Neural progenitor cell (in vitro differentiated cells): ENCODE data around the gene ZNF397. TPM values are rescaled to one million over a fixed set of nuclear protein-coding genes. Genes with fewer than 3 reads are reported as not detected.

Experiments used
- DNase-seq: peaks from one replicate; pipeline ENCODE4 v3.0.0-alpha.2; 2016; ENCODE audit warnings: low spot score
- H2AFZ ChIP-seq: fragments of 200-600 bp; sonication (generic); replicated peaks from 2 replicates; pipeline ENCODE4 v1.6.1; 2016; ENCODE audit warnings: antibody characterized with exemption
- H3F3A ChIP-seq: fragments of 200-600 bp; sonication (generic); 2 replicates; pipeline ENCODE4 v1.6.1; 2016; ENCODE audit warnings: antibody characterized with exemption, low read depth
- H3K27ac ChIP-seq: fragments of 200-600 bp; sonication (generic); 2 replicates; pipeline ENCODE4 v1.5.1; 2016; ENCODE audit warnings: mild to moderate bottlenecking
- H3K27me3 ChIP-seq: fragments of 200-600 bp; sonication (generic); 2 replicates; pipeline ENCODE4 v1.6.1; 2016; ENCODE audit warnings: mild to moderate bottlenecking, moderate library complexity
- H3K36me3 ChIP-seq: fragments of 200-600 bp; sonication (generic); 2 replicates; pipeline ENCODE4 v1.5.1; 2016
- H3K4me1 ChIP-seq: fragments of 200-600 bp; sonication (generic); 2 replicates; pipeline ENCODE4 v1.6.1; 2016; ENCODE audit warnings: mixed run types
- H3K4me2 ChIP-seq: fragments of 200-600 bp; sonication (generic); 2 replicates; pipeline ENCODE4 v1.6.1; 2016
- H3K4me3 ChIP-seq: fragments of 200-600 bp; sonication (generic); 2 replicates; pipeline ENCODE4 v1.5.1; 2016
- H3K79me2 ChIP-seq: fragments of 200-600 bp; sonication (generic); 2 replicates; pipeline ENCODE4 v1.6.1; 2016; ENCODE audit warnings: low read depth
- H3K9ac ChIP-seq: fragments of 200-600 bp; sonication (generic); 2 replicates; pipeline ENCODE4 v1.6.1; 2016
- H3K9me3 ChIP-seq: fragments of 200-600 bp; sonication (generic); 2 replicates; pipeline ENCODE4 v1.5.1; 2016; ENCODE audit warnings: low read depth
- H4K20me1 ChIP-seq: fragments of 200-600 bp; sonication (generic); 2 replicates; pipeline ENCODE4 v1.6.1; 2016; ENCODE audit warnings: low read depth
- H3K27ac Mint-ChIP-seq: 3 replicates; pipeline ENCODE4 v1.8.0; 2021; ENCODE audit warnings: mixed read lengths
- H3K27me3 Mint-ChIP-seq: 2 replicates; pipeline ENCODE4 v1.8.0; 2022; ENCODE audit warnings: low read depth, mild to moderate bottlenecking, inconsistent platforms, moderate library complexity, mixed read lengths; ENCODE audit not compliant: insufficient read depth
- H3K36me3 Mint-ChIP-seq: 3 replicates; pipeline ENCODE4 v1.8.0; 2021; ENCODE audit warnings: mixed read lengths
- H3K4me1 Mint-ChIP-seq: 3 replicates; pipeline ENCODE4 v1.8.0; 2021; ENCODE audit warnings: mixed read lengths
- H3K4me3 Mint-ChIP-seq: 3 replicates; pipeline ENCODE4 v1.8.0; 2021; ENCODE audit warnings: mild to moderate bottlenecking, moderate library complexity, mixed read lengths
- H3K9me3 Mint-ChIP-seq: 3 replicates; pipeline ENCODE4 v1.8.0; 2020; ENCODE audit warnings: mixed read lengths
- CTCF ChIP-seq: fragments of 200-600 bp; sonication (generic); IDR thresholded peaks from 2 replicates; pipeline ENCODE4 v1.5.1; 2017; ENCODE audit warnings: antibody characterized with exemption, mild to moderate bottlenecking
- EZH2 ChIP-seq: fragments of 200-600 bp; sonication (generic); IDR thresholded peaks from 2 replicates; pipeline ENCODE4 v1.6.1; 2017; ENCODE audit warnings: antibody characterized with exemption, mild to moderate bottlenecking, moderate library complexity
- EZH2phosphoT487 ChIP-seq: fragments of 200-600 bp; sonication (generic); IDR thresholded peaks from 2 replicates; pipeline ENCODE4 v1.6.1; 2017; ENCODE audit warnings: antibody characterized with exemption
- total RNA-seq: library from RNA; depleted of rRNA; stranded (reverse); fragments of >200 nt; gene quantifications from 2 replicates; pipeline ENCODE4 v1.2.3, GENCODE V29; 2015; ENCODE audit warnings: low replicate concordance

ZNF397 gene
- total RNA-seq, 1 donor from 2014 or later = 93.0 TPM

- Histone ChIP-seq H2AFZ (no peak overlapping the region), H3K79me2 (no peaks in the 10 kb centered on the region), H3K9me3 (no peaks in the 10 kb centered on the region), H3F3A (no peaks in the 10 kb centered on the region), H3K27ac (no peak overlapping the region), H3K9ac (no peak overlapping the region), H3K27me3 (no peaks in the 10 kb centered on the region), H3K4me1 (peaks cover 9% of the 10 kb centered on the region), H3K4me2 (no peak overlapping the region), H4K20me1 (no peaks in the 10 kb centered on the region), H3K36me3 (no peaks in the 10 kb centered on the region), H3K4me3 (no peak overlapping the region)
- Mint-ChIP-seq H3K27me3 (no peaks in the 10 kb centered on the region), H3K4me1 (peaks cover 37% of the 10 kb centered on the region), H3K4me3 (no peak overlapping the region), H3K27ac (no peak overlapping the region), H3K9me3 (no peaks in the 10 kb centered on the region), H3K36me3 (no peaks in the 10 kb centered on the region)
- no peak for DNase-seq
- no peak for TF ChIP-seq EZH2phosphoT487
- TF ChIP-seq CTCF = no peak
- no peak for TF ChIP-seq EZH2
Observed at GRCh38 chr18:35193316-35193715, 47.5 kb upstream of the ZNF397 start.

DNA sequence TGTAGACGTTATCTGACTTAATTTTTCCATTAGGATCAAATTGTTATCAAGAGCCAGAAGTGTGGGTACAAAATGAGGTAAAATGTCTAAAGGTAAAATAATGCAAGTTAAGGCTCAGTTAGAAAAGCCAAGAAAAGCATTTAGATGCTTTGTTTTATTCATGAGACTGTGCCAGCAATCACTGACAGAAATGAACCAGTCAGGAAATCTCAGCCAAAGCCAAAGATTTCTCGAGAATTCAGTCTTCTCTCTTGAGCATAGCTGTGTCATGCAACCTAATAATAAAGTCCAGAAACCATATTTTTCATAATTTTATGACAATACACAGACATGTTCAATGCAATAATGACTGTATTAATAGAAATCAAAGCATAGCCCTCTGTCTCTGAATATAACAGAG is 43.5 kb upstream of the ZNF397 start:
- Mint-ChIP-seq H3K9me3 (no peaks in the 10 kb centered on the region), H3K27me3 (no peaks in the 10 kb centered on the region), H3K4me3 (no peak overlapping the region), H3K36me3 (no peaks in the 10 kb centered on the region), H3K4me1 (peaks cover 10% of the 10 kb centered on the region), H3K27ac (no peak overlapping the region)
- no peaks in the 10 kb centered on the region for H3F3A ChIP-seq
- no peak overlapping the region for H3K4me3 ChIP-seq
- no peak overlapping the region for H3K9ac ChIP-seq
- TF ChIP-seq EZH2 = no peak
- no peak for TF ChIP-seq EZH2phosphoT487
- TF ChIP-seq CTCF = no peak
- H3K79me2 ChIP-seq = no peaks in the 10 kb centered on the region
- H3K9me3 ChIP-seq = no peaks in the 10 kb centered on the region
- no peak overlapping the region for H2AFZ ChIP-seq
- no peaks in the 10 kb centered on the region for H3K36me3 ChIP-seq
- no peaks in the 10 kb centered on the region for H3K4me1 ChIP-seq
- no peak overlapping the region for H3K4me2 ChIP-seq
- no peaks in the 10 kb centered on the region for H3K27me3 ChIP-seq
- no peaks in the 10 kb centered on the region for H4K20me1 ChIP-seq
- DNase-seq = no peak
- H3K27ac ChIP-seq = no peak overlapping the region

DNA sequence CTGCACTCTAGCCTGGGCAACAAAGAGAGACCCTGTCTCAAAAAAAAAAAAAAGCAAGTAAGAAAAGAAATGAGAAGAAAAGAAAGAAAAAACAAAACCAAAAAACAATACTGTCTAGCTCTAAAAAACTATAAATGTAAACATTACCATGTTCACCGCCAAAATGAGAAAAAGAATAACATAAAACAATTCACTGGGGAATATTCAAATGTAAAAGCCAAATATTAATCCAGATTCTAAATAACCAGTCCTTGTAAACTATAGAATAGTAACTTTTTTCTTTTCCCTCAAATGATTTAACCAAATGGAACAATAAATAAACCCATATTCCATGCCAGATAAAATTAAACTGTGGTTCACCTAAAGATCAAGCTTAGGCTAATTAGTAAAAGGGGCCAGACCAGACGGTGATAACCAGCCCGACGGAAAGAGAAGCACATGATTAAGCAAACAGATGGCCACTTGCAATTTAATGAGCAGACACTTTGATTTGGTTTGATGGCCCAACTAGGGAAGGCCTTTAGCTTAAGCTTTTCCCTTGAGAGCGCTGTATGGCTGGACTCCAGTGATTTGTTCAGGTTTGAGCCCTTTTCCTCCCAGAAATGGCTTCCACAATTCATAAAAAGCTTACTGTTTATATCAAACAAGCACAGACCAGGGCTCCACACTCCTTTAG is 39.4 kb upstream of the ZNF397 start:
- H3F3A ChIP-seq = no peaks in the 10 kb centered on the region
- H3K4me1 Mint-ChIP-seq = no peaks in the 10 kb centered on the region
- no peak overlapping the region for H3K9ac ChIP-seq
- no peaks in the 10 kb centered on the region for H3K27me3 ChIP-seq
- no peaks in the 10 kb centered on the region for H4K20me1 ChIP-seq
- H3K36me3 ChIP-seq = peaks cover 4% of the 10 kb centered on the region
- no peak overlapping the region for H3K27ac ChIP-seq
- TF ChIP-seq CTCF (no peak), EZH2phosphoT487 (no peak), EZH2 (no peak)
- no peak overlapping the region for H3K4me2 ChIP-seq
- peak overlapping the region; percentile 65 for H2AFZ ChIP-seq
- peaks cover 9% of the 10 kb centered on the region for H3K9me3 ChIP-seq
- peaks cover 17% of the 10 kb centered on the region for H3K9me3 Mint-ChIP-seq
- H3K4me3 Mint-ChIP-seq = no peak overlapping the region
- no peaks in the 10 kb centered on the region for H3K4me1 ChIP-seq
- H3K27ac Mint-ChIP-seq = no peak overlapping the region
- peaks cover 2% of the 10 kb centered on the region for H3K36me3 Mint-ChIP-seq
- no peak for DNase-seq
- H3K4me3 ChIP-seq = no peak overlapping the region
- H3K27me3 Mint-ChIP-seq = no peaks in the 10 kb centered on the region
- no peaks in the 10 kb centered on the region for H3K79me2 ChIP-seq
